Activated T-cell treated with anti-CD3 and anti-CD28 coated beads for 1 hour (primary cell): ENCODE measurements around the gene CRHR2.

Source experiments
- DNase-seq: peaks from one replicate; pipeline ENCODE4 v3.0.0-alpha.2; 2020; ENCODE audit warnings: low read depth

Gene CRHR2

GRCh38 chr7:30618080-30618676 is 64.1 kb downstream of the CRHR2 start:
- DNase-seq, result no peak

GRCh38 chr7:30617359-30617758 is 64.9 kb downstream of the CRHR2 start:
- no peak for DNase-seq

DNA sequence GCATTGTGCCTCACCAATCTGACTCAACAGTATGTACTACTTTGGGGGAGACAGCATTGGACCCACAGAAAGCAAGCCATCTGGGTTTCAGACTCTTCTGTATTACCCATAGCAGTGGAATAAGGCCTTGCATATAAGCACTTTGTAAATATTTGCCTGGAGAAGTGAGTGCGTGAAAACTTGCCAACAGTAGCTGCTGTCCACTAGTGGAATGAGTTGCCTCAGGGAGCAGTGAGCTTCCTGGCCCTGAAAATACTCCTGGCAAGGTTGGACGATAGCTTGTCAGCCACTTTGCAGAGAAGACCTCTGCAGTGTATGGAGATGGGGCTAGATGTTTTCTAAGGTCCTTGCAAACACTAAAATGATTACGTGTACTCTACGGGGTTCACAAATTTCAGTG is 65.9 kb downstream of the CRHR2 start:
- DNase-seq, result no peak

- no peak for DNase-seq
These were observed 68.6 kb downstream of the CRHR2 start for GRCh38 chr7:30613366-30614325.

- no peak for DNase-seq
These were observed 69.5 kb downstream of the CRHR2 start for GRCh38 chr7:30612658-30613265.

- DNase-seq, result no peak
These were observed 76.4 kb downstream of the CRHR2 start for GRCh38 chr7:30605832-30606231.

GRCh38 chr7:30604901-30605300 is 77.4 kb downstream of the CRHR2 start:
- DNase-seq, result no peak
